DMS79 (cell line): ENCODE measurements around the gene CFAP20.

Experiments used
- DNase-seq: peaks from one replicate; lab custom pipeline; 2025; lab: John Stamatoyannopoulos, UW

CFAP20 gene

DNA sequence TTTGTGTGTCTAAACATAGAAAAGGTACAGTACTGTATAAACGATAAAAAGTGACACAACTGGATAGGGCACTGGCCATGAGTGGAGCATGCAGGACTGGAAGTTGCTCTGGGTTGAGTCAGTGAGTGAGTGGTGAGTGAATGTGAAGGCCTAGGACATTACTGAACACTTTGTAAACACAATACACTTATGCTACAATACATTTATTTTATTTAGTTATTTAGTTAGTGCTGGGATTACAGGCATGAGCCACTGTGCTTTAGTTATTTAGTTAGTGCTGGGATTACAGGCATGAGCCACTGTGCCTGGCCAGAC, 4.6 kb downstream of the CFAP20 start:
- DNase-seq, result no peak

DNA sequence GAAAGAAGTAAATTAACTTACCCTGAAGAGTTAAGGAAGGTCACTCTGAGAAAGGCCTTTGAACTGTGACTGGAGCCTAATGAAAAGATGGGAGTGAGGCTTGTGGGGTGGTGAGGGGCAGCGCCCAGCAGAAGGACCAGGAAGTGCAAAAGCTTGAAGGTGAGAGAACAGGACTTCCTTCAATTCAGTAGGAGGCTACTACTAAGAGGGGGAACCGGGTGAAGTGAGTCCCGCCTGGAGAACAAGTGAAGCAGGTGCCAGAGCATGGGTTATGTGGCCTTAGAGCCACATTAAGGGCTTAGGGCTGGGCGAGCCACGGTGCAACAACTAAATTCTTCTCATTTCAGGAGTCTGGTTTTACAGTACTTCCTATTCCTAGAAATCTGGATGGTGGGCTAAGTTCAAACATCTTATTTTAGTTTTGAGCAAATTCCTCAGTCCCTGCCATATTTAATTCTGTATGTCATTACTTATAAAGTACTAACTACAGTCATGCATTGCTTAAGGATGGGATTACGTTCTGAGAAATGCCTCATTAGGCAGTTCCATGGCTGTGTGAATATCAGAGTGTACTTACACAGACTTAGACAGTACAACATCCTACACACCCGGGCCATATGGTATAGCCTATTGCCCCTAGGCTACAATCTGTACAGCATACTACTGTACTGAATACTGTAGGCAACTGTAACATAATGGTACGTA, 5.1 kb downstream of the CFAP20 start:
- no peak for DNase-seq

DNA sequence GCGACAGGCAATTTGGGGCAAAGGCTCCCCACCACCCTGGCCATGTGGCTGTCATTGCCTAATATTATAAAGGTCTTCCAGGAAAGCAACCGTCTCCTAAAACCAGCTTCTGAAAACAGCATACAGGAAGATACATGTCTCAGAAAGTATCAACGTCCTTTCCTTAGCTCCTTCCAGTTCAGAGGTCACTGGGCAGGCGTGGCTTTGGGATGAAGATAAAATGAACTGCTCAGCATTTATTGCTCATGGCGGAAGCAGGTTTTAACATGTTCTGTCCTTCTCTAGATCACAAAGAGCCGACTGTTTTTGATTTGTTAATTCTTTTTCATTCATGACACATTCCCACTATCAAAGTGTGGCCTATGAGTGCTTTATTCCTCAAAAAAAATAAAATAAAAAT, 8.0 kb downstream of the CFAP20 start:
- no peak for DNase-seq

DNA sequence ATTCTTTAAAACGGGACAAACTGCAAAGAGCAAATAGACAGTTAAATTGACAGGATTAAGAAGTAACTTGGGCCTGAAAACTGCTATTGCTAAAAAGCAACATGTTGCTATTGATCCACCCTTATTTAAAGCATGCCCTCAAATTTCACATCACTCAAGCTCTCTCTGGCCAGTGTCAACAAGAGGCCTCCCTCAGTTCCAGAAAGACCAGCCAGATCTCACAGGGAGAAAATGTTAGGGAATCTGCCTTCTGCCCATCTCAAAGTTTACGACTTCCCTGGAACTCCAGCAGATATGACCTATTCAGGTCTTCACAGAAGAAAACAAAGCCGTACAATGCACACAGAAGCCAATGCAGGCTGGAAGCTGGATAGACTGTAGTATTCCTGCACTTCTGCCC, 8.9 kb downstream of the CFAP20 start:
- no peak for DNase-seq

DNA sequence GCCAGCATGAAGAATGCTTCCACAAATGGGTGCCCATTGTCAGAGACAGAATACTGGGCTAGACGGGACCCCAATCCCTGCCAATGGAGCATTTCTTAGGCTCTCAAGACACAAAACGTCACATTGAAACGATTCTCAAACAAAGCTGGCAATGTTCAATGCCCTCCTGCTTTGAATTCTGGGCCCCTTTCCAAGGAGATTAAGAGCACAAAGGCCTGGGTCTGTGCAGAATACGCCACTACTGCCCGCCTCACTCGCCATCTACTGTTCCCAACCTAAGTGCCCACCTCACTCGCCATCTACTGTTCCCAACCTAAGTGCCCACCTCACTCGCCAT, 9.7 kb downstream of the CFAP20 start:
- no peak for DNase-seq

DNA sequence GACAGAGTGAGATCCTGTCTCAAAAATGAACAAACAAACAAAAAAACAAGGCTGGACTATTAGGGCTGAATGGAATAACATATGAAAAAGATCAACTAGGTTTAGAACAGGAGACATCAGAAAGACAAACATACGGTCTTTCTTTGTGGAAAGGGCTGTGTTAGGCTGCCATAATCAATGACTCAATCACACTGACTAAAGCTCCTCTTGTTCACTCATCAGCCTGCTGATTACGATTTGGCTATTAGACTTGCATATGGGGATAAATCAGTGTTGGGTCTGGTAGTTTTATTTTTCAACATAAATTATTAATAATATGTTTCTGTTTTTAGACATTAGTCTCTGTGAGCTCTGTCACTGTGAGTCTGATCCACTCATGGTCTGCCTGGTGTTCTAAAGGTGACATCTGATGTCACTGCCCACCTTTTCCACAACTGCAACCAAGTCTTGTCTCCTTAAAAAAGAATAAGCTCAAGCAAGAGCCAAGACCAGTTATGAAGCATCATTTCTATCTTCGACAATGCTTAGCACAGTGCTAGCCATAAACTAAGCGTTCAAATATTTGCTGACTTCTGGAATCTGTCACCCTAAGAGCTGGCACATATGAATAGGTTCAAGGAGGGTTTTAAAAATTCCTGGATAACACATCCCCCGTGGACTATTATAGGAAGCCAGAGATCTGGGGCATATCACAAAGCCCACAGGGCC, 10.2 kb downstream of the CFAP20 start:
- DNase-seq, result no peak

DNA sequence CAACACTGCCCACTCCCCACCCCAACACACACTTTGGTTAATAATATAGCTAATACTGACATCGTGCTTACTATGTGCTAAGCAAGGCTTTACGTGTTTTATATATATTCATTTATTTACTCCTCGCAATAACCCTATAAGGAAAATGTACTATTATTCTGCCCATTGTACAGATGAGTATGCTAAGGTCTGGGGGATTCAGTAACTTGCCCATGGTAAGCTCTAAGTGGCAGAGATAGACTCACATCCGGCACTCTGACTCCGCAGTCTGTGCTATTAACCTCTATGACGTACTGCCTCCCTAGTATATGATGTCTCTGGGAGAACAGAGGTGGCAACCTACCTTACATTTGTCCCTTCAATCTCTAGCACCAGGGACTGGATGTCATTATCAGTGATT, 12.7 kb downstream of the CFAP20 start:
- DNase-seq, result no peak

DNA sequence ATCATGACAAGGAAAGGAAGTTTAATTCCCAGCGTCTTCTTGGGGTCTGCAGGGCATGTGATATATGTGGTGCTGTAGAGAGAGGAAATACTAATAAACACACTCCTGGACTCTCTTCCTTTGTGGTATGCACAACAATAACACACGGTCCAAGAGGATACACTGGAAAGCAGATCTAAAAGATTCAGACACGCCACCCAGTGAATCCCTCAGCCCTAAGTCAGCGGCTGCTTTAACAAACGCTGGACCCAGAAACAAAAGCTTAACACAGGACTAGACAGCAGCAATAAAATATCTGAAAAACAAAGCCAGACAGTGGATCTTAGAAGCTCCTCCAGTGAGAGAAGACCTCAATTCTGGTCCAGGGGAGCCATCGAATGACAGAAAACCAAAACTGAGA, 13.1 kb downstream of the CFAP20 start:
- no peak for DNase-seq

DNA sequence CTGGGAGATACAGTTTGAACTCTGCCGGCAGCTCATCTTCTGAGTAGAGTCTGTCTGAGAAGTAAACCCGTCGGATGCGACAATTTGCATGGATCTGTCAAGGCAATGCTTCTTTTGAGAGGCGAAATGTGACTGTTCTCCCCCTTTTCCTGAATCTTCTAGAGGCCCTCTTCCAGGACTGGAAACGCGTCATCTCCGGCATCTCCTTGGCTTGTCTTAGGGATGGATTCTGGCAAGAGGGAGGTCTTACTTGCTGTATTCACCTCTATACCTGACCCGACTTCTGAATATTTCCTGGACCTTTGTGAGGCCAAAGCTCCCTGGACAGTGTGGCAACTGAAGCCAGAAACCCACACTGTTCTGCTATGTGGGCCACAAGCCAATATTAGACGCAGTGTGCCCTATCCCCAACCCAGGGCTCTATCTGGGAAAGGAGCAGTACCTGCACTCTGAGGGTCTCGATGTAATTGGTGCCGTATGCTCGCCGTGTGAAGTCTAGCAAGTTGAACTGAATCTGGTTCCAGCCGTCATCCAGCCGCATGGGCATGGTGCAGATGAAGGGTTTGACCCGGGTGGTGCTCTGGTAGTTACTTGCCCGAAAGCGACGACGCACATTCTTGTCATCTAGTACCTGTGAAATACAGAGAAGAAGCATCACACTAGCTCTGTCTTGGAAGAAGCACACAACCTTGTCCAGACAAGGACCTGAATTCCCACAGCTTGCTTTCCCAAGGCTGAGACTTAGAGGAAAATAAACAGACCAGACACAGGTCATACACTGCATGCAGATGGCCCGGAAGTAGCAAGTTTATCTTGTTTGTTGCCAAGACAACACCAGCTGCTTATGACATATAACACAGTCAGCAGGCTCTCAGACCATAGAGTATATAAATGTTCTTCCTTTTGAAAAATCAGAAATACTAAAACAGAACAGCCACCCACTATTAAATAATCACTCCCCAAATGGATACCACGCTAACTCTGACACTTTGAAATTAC, 14.1 kb downstream of the CFAP20 start:
- no peak for DNase-seq

DNA sequence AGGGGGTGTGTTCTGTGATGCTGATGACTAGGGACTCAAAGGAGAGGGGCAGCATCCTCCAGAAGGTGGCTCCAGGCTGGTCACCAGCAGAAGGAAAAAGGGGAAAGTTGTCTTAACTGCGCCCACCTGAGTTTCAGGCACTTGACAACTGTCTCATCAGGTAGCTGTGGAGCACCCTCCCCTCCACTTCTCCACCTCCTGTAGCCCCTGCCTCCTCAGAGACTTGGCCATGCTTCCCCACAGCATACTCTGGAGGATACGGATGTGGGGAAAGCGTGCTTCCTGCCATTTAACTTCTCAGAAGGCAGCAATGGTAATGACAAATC, 17.9 kb downstream of the CFAP20 start:
- DNase-seq, result no peak

DNA sequence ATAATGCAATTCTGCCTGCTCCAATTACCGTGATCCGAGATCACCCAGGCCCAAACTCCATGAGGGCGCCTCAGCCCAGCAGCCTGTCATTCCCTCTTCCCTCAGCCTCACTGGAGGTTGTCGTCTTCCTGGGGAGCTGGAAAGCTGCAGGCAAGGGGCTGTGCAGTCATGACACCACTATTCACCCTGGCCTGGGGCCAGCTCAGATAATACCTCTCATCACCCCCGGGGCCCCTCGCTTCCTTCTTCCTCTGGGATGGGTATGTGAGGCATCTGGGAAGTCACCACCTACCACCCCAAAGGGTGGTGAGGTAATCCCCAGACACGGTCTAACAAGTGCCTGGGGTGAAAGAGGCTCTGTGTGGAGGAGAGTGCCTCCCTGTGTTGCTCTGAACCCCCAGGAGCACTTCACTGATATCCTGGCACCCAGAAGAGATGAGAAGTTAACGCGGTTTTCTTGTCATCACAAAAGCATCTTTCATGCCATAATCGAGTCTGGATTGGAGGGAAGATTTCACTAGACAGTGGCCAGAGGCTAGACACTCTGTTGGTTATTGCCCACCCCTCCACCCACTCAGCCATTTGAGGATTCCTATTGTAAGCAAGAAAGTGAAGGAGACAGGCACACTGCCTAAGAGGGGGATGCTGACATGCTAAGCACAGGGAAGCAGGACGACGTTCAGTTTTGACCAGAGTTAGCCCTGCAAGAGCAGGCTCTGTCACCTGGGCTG, 18.4 kb downstream of the CFAP20 start:
- DNase-seq, result no peak

DNA sequence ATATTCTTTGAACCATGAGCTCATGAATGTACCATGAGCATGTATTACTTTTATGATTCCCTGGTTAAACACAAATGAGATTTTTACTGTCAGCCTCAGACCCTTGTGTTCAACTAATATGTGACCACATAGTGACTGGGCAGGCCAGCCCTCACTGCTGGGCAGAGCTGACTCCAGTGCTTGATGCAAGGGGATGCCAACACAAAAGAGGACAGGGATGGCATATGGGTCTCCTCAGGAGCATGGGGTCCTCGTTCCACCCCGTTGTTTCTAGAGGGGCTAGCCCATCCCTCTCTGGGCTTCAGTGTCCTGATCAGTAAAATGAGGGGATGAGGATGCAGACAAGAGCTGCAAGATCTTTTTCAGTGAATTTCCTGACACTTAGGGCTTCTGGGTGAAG, 19.3 kb downstream of the CFAP20 start:
- DNase-seq, result no peak

DNA sequence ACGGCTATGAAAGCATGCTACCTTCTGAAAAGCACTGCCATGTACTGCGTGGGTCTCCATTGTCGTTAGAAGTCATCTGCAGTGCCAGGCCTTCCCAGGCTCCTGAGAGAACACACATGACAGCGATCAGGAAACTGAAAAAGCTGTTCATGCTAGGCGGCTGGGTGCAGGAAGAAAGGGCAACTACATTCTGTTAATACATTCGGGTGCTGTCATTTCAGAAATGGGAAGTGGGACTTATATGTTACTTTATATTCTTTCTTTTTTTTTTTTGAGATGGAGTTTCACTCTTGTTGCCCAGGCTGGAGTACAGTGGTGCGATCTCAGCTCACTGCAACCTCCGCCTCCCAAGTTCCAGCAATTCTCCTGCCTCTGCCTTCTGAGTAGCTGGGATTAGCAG, 19.9 kb downstream of the CFAP20 start:
- no peak for DNase-seq

DNA sequence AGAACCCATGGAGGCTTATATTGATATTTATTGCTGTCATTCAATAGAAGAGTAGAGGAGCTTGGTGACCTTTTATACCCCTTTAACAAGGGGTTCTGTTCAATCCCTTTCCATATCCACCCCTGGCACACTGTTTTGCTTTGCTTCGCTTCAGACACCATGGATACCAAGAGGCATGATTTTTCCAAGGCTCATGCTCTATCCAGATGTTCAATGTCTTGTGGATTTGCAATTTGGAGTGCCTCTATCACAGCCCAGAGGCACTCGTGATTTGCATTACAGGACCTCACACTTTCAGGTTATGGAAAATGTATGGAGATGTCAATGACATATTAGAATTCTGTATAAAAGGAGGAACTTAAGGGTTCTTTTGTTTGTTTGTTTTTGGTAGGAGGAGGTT, 21.5 kb downstream of the CFAP20 start:
- DNase-seq, result no peak

DNA sequence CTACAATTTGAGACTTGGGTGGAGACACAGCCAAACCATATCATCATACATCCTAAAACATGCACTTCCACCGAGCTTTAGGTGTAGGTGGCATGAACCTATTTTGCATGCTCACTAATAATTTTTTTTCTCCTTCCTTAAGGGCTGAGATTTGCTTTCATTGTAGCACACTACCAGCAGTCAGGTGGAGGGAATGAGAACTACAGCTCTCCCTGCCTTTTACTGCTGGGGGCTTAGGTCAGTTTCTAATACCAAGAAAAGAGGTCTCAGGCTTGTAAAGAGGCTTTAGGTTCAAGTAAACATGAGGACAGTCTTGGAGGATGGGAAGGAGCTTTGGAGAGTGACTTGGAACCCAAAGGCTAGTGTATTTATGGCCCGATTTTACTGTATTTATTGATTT, 22.0 kb downstream of the CFAP20 start:
- DNase-seq, result no peak

DNA sequence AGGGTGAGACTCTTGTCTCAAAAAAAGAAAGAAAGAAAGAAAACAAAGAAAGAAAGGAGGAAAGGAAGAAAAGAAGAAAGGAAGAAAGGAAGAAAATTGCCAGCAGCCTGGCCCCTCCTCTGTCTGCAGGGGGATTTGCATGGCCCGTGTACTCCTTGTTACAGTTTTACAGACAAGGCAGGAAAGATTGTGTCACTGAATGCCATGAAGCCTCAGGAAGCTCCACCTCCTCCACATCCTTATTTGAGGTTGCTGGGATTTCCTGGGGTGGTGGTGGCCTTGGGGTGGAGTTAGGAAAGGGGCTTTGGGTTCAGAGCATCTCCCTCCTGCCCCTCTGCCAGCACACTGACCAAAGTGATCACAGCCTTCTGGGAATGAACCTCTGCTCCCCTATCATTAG, 23.6 kb downstream of the CFAP20 start:
- DNase-seq, result no peak

DNA sequence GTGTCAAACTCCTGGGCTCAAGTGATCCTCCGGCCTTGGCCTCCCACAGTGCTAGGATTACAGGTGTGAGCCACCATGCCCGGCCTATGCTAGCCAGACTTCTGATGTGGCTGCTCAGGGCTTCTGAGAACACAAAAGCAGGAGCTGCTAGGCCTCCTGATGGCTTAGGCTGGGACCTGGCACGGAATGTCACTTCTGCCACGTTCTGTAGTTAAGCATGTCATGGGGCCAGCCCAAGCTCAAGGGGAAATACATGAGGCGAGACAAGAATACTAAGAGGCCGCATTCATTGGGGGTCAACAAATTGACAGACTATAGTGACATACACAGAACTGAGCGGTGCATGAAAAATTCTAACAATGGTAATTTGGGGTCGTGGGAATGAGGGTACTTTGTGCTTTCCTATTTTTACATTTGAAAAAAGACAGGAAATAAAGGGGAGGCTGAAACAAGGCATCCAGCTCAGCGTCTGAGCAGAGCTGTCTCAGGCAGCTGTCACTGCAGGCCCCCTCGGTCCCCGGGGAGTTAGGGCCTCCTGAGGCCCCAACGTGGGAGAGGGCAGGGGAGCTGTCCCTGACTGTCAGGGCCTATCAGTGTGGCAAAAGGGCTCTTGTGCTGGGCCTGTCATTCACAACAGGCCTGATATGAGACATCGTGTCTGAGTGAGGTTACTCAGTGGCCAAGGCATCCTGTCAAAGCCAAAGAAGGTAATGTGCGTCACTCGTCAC, 26.4 kb downstream of the CFAP20 start:
- no peak for DNase-seq

DNA sequence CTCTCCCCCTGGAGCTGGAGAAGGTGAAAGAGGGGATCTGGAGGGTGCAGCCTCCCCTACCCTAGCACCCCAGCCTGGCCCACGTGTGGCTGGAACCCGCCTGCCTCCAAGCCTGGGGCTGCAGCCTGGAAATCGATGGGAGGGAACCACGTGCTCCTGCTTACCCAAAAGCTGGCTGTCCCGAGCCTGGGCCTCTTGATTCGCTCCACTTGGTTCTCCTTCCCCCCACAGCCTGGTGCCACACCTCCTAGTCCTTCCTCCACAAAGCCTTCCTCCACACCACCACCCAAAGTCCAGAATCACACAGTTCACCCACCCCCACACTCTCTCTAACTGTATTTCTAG, 29.3 kb downstream of the CFAP20 start:
- DNase-seq, result no peak

DNA sequence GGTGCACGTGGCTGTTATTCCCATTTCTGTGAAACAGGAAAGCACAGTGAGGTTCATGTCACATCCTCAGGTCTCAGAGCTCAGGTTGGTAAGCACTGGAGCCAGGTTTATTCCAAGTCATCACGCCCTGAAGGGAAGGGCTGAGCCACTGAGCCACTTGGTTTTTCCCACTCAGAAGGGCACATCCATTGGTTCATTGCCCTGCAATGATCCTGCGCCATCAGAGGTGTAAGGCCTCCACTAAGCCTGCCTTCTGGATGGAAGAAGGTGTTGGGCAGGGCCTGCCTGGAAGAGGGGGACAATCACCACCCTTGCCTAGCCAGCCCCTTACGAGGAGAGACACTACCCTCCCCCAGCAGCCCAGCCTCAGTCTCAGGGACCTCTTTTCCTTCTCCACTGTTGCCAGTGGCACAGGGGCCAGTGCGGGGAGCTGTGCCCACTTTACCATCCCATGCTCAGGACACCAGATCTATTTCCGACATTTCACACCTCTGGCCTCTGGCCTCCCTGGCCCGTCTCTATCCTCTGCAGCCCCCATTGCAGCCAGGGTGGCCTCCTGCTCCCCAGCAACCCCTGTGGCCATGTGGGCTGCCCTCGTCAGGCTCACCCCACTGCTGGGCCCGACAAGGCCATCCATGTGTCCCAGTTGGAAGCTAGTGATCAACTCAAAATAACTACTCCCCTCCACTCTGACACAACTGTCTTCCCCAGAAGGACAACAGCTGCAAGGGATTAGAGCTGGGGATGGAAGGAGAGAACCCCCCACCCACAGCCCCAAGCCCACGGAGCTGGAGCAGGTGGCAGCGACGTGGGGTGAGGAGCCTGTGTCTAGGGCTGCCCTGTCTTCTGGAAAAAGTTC, 29.9 kb downstream of the CFAP20 start:
- DNase-seq, result no peak

DNA sequence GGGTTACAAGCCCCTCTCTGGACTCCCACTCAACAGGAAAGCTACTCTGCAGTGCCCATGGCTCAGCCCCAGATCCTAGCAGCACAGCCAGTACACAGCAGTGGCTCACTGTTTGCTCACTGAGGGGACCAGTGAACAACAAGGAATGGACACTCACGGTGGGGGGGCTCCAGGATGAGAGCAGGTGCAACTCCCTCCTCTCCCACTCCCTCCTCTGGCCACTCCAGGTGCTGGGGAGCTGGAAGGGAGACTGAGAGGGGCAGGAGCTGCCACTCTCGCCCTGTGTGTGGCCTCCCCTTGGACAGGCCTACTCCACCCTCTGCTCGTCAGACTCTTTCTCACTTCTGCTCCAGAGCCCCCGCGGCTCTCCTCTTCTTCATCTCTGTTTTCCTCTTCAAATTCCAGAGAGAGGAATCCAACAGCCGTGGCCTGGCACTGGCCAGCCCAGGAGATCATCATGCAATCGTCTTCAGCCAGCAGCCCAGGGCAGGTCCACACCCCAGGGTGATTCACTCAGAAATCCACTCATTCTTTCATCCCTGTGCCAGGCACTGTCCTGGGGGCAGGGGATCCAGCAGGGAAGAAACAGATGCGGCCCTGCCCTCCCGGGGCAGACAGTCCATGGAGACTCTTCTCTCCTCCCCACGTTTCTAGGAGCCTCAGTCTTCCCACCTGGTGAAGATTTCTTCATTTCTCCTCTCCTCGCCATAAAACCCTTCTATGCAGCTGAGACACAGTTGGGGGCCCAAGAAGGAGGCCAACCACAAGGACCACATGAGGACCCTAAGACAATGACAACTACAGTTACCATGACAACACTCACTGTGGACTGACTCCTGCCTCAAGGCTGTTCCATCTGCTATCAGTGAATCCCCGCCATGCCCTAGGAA, 30.7 kb downstream of the CFAP20 start:
- no peak for DNase-seq
